Dedifferentiated amniotic fluid mesenchymal stem cell (primary cell): ENCODE data around the gene B3GNT3.

ENCODE experiments used
- DNase-seq: peaks from one replicate; pipeline ENCODE4 v3.0.0-alpha.2; 2016; ENCODE audit errors: extremely low spot score

The B3GNT3 gene

GRCh38 chr19:17832443-17833208 lies 37.7 kb downstream of the B3GNT3 start:
- no peak for DNase-seq

DNA sequence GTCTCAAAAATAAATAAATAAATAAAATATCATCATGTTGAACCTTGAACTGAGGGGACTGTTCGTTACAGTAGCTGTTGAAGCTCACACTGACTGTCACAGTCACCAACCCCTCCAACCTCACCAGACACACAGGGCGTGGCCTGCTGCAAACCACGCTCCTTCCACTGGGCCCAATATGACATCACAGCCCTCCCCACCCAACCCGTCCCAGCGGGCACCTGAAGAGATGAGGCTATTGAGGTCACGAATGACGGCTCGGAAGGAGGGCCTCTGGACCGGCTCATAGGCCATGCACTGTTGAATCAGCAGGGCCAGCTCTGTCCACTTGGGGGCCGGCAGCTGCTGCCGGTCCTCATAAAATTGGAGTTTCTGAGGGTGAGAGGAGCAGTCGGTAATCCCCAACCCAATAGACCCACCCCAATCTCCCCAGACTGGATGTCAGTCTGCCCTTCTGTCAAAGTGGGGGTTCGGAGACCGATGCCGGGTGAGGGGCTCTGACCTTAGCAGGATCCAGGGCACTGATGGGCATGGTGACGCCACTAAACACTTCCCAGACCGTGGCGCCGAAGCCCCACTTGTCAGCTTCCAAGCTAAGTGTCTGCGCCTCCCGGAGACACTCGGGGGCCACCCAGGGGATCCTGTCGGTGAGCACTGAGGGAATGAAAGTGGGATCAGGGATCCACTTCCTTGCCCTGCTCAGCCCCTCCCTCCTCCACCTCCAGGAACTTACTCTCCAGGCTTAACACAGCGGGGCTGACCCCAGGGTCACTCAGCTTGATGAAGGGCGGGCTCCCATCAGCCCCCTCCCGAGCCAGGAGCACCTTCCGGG lies 39.6 kb downstream of the B3GNT3 start:
- no peak for DNase-seq

- DNase-seq, result no peak
Measured at GRCh38 chr19:17835182-17836006, 40.5 kb downstream of the B3GNT3 start.

DNA sequence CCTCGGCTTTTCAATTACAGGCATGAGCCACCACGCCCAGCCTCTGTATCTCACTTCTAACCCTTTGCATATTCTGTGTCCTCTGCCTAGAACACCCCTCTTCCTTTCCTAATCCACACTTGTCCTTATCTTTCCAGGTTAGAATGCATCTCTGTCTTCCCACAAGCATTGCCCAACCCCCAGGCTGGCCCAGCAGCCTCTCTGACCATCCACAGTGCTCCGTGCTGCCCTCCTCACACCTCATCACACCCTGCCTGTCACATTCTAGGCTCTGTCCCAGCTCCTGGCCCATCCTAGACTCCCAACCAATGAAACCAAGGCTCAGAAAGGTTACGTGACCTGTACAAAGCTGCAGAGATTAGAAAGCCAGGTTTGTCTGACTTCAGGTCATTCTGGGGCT lies 41.6 kb downstream of the B3GNT3 start:
- no peak for DNase-seq

DNA sequence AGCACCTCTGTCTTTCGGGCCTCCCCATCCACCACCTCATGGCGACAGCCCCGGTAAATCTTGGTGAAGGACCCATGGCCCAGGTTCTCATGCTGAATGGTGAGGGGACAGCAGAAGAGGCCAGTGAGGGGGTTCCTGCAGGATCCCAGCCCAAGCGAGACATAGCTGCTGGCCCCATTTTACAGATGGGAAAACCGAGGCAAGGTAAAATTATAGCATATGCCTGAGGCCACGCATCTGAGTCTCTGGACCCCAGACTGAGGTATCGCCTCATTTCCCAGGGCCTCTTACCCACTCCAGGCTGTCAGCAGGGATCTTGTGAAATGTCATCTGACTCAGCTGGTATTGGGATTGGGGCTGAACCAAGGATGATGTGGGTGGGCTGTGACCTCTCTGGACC lies 43.0 kb downstream of the B3GNT3 start:
- DNase-seq, result no peak

DNA sequence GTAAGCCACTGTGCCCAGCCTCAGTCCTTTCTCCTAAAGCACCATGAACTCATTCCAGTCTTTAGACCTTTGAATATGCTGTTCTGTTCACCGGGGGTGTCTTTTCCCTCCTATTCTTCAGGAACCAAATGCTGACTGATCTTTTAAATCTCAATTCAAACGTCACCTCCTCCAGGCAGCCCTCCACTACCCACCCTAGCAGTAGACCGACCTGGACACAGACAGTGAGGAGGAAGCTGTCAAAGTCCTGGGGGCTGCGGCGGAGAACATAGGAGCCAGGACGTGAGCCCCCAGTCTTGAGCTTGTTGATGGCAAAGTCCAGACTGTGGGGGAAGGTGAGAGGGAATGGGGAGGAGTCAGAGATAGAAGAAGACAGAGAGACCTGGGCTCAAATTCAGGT lies 45.1 kb downstream of the B3GNT3 start:
- no peak for DNase-seq

- no peak for DNase-seq
Measured at GRCh38 chr19:17841371-17841809, 46.5 kb downstream of the B3GNT3 start.

DNA sequence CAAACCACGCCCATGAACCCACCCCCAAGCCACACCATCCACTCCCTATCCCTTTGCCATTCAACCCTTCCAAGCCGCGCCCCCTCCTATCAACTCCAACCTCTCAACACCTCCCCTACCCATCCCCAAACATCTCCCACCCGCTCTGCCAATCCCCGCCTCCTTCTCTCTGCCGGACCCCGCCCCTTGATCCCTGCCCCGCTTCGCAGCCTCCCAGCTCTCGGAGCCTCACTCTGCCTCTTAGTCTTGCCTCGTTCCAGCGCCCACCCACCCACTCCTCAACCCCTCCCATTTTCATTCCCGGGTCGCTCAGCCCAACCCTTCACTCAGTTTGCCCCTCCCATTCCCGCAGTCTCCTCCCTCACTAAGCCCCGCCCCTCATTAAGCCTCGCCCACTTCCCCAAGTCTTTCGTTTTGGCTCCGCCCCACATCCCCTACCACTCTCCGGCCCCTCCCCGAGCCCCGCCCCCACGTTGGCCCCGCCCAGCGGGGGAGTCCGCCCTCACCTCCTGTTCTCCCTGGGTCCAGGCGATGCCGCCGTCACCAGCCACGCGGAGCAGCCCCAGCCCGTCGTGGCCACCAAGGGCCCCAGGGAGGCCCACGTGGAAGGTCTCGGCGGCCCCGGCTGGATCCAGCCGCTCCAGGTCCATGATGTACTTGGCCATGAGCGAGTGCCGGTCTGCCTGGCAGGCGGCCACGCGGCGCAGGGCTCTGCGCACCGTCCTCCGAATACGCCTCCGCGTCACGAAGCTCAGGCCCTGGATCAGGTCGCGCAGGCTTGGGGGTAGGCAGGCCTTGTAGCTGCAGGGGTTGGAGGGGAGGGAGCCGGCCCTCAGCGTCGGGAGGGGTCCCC lies 47.1 kb downstream of the B3GNT3 start:
- DNase-seq, result no peak

GRCh38 chr19:17842663-17843291 lies 47.8 kb downstream of the B3GNT3 start:
- DNase-seq, result no peak

DNA sequence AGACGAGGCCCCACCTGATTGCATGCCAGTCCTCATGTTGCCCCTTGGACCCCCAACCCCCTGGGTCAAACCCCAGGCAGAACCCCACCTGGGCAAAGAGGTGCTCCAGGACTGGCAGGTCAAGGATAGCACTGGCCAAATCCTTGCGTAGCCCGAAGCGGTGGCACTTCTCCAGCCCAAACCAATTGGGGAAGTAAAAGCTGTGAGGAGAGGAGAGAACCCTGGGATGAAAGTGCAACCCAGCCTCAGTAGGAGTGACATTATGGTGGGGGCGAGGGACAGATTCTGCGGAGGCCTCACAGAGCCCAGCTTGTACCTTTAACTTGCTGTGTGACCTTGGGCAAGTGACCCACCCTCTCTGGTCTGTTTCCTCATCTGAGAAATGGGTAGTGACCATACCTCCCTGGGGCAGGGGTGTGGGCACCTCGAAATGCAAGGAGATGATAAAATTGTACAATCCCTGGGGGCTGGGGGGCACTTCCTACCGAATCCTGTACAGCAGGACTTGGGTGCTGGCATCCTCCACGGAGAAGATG lies 48.4 kb downstream of the B3GNT3 start:
- DNase-seq, result no peak

DNA sequence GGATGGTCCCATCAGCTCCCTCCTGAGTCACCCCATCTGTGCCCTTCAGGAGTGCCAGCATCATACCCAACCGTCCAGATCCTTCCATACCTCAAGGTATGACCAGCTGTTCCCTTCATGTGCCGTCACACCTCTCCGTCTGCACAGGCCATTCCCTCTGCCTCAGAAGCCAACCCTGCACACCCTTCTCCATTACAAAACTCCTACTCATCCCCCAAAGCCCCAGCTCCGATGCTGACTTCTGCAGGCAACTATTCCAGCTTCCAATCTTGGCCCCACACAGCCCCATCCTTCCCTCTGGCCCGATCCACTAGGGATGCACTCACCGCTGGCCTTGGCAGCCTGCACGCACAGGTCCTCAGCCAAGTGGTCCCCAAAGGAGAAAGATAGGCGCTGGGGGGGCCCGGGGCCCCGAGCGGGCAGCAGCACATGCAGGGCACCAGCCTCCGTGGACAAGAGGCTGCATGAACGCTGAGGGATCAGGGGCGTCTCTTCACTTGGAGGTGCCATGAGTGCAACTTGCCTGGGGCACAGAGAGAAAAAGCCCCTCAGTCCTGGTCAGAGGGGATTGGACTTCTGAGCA lies 49.1 kb downstream of the B3GNT3 start:
- no peak for DNase-seq

DNA sequence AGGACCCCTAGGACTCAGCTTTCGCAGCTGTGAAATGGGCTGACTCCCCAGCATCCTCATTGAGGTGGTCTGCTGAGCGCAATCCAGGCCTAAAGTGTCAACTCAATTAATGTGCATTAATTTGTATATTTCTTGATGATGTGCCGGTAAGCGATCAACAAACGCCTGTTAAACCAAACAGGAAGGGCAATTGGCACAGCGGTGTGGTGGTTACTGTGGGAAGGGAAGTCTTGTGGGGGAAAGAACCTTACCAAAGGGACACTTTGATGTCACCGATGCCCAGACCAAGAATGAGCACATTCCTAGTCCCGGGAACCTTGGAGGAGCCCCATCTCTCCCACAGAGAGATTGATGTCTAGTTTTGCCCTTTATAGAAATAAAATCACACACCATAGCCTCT lies 51.2 kb downstream of the B3GNT3 start:
- DNase-seq, result no peak

DNA sequence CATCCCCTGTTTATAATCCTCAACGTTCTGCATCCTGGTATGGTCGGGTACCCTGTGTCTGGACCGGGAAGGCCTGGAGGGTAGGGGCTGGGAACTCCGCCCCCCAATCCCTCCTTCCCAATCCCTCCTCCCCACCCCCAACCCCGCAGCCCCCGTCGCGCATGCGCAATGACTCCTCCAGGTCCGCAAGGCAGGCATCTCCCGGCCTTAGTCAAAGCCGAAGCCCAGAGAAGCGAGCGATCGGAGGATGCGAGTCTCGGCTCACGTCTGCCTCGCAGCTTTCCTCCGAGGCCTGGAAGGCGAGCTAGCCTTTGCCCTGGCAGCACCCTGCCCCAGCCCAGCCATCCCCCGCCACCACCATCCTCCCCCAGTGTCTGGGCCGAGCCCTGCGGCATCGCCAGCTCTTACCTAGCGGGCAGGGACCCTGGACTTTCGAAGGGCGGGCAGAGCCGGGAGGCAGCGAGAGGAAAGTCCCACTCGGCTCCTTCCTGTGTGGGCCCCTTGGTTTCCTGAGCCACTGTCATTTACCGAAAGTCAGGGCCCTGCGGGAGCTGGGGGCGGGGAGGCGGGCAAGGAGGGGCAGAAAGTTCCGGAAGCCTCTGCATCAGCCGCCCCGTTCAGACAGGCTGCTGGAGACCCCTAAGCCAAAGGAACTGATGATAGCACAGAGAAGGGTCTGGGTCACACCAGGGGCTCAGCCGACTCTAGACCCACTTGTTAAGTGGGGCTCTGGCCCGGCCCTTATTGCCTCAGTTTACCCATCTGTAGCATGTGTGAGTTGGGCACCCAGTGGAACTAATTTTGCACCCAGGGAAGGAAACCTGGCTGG lies 52.8 kb downstream of the B3GNT3 start, which contains the start of gene JAK3:
Gene JAK3 (minus strand): TSS at position 445 of the 829 bp plus-strand sequence. CDS start 3,565 bp downstream, outside the sequence.
- peak; percentile 52 for DNase-seq

DNA sequence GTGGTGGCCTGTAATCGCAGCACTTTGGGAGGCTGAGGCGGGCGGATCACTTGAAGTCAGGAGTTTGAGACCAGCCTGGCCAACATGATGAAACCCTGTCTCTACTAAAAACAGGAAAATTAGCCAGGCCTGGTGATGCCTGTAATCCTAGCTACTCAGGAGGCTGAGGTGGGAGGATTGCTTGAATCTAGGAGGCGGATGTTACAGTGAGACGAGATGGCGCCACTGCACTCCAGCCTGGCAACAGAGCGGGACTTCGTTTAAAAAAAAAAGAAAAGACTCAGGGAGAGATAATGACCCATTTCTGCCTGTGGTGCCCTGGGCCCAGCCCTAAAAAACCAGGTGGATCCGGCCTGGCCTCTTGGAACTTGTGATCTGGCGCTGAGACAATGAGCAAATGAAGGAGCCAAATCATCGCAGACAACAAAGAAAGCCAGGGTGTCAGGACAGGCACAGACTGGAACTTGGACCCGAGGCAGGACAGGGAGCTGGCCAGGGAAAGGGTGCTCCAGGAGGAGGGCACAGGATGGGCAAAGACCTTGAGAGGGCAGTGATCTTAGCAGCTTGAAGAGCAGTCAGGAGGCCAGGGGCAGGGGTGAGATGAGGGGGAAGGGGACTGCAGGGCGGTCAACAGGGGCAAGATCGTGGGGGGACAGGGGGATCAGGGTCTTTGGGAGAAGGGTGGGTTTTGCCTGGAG lies 53.8 kb downstream of the B3GNT3 start:
- no peak for DNase-seq

DNA sequence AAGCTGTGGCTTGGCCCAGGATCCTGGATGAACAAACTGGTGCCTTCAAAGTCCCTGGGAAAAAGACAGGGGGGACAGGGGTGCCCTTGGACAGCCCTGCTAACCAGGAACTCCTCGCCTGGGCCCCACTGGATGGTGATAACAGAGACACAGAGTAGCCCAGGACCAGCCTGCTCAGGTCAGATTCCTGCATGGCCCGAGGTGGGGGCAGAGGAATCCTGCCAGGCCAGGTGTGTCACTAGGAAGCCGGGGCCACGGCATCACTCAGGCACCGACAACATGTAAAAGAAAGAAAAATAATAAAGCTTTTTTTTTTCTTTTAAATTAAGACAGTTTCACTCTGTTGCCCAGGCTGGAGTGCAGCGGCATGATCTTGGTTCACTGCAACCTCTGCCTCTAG lies 59.1 kb downstream of the B3GNT3 start:
- DNase-seq, result no peak

GRCh38 chr19:17855280-17856152 lies 60.6 kb downstream of the B3GNT3 start:
- peak; percentile 43 for DNase-seq

DNA sequence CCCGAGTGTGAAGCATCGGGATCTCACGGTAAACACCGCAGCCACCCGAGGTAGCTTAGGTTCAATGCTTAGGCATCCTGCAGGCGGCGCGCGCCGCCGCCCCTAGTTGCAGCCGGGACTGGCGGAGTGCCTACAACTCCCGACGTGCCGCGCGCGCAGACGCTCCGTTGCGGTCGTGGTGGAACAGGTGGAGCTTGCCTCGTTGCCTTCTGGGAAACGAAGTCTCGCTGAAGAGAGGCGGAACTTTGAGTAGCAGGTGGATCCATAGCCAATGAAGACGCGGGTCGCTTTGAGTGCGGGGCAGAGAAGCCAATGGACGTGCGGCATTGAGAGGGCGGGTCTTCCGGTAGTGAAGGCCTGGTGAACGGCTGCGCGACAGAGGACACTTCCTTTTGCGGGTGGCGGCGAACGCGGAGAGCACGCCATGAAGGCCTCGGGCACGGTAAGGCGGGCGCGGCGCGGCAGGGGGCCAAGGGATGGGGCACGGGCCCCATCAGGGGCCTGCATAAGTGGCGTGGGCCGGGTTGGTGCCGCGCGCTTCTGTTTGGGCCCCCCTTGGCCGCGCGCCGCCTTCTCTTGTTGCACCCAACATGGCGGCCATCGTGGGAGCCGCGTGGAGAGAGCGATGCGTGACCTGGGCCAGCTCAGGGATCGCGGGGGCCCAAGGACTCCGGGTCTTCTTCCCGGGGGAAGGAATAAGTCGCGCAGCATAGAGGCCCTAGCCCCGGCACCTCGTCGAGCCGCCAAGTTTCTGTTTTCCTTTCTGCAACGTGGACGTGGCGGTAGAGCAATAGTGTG lies 64.8 kb downstream of the B3GNT3 start, which contains the start of gene RPL18A:
Gene RPL18A (plus strand): TSS at position 378 of the 798 bp plus-strand sequence. CDS start 47 bp downstream, at position 425.
- DNase-seq, result peak; percentile 100
